ENCODE results near the gene ITPR1.

GRCh38 chr3:4593014-4593413 lies 99.9 kb downstream of the ITPR1 start:
- TF ChIP-seq CTCF (IDR thresholded peaks at IDR 0.05): no peak
- no peak for TF ChIP-seq POLR2A (IDR thresholded peaks at IDR 0.05)
